Testis (tissue), 3 donors: Measurements from ENCODE around the gene CACNG8. TPM values are rescaled to one million over a fixed set of nuclear protein-coding genes. Genes with fewer than 3 reads are reported as not detected.
A peak's percentile ranks its signal among the peaks of the same experiment; 100 is the strongest.

Experiments used
- DNase-seq: peaks from one replicate; pipeline ENCODE4 v3.0.0-alpha.2; 2019
- H3K27ac ChIP-seq, 2 donors: fragments of 200-600 bp; sonication (generic); one replicate each; pipeline ENCODE4 v1.5.1; 2019
- H3K27me3 ChIP-seq: fragments of 200-600 bp; sonication (generic); one replicate; pipeline ENCODE4 v1.5.1; 2019
- H3K36me3 ChIP-seq: fragments of 200-600 bp; sonication (generic); one replicate; pipeline ENCODE4 v1.5.1; 2017; ENCODE audit warnings: low read depth; ENCODE audit errors: missing control alignments
- H3K4me1 ChIP-seq: fragments of 200-600 bp; sonication (generic); one replicate; pipeline ENCODE4 v1.5.1; 2019
- H3K4me3 ChIP-seq, 2 donors: fragments of 200-600 bp; sonication (generic); one replicate each; pipeline ENCODE4 v1.5.1; 2017 to 2019
- H3K9me3 ChIP-seq: fragments of 200-600 bp; sonication (generic); one replicate; pipeline ENCODE4 v1.5.1; 2017
- POLR2A ChIP-seq: fragments of 450-650 bp; IDR thresholded peaks from one replicate; pipeline ENCODE4 v1.6.1; 2017; ENCODE audit warnings: antibody characterized with exemption, mild to moderate bottlenecking, moderate library complexity
- WGBS, 2 donors: methylation state at CpG; one replicate each; pipeline ENCODE4 v1.1.5; 2018; 5-methylcytosine and 5-hydroxymethylcytosine counted together
- intact Hi-C: fragments of 100-400 bp; cut with DNase I; formaldehyde crosslinking; loops from one replicate; pipeline ENCODE4 v1.15.1; 2023; ENCODE audit warnings: low total_unique reads
- polyA plus RNA-seq: library from polyadenylated mRNA; stranded (reverse); fragments of 350-450 nt; fragmentation: Illumina TruSeq; extraction: RNeasy Lipid Tissue Mini Kit (QIAGEN cat#74804); gene quantifications from one replicate; pipeline ENCODE4 v1.2.3, GENCODE V29; 2014; ENCODE audit warnings: low read depth, low replicate concordance; ENCODE audit not compliant: insufficient read depth
- total RNA-seq, 2 donors: library from RNA; depleted of rRNA; stranded (reverse); fragments of >200 nt; gene quantifications; one replicate each; pipeline ENCODE4 v1.2.3, GENCODE V29; 2016
- TF ChIP-seq, protein P1 (sequence below), 3 experiments: fragments of 450-650 bp in 2 of 3; fragments of 200-600 bp in 1 of 3; sonication (generic) in 1 of 3; IDR thresholded peaks; one replicate each; pipeline ENCODE4 v1.5.1; 2016 to 2019; ENCODE audit warnings: antibody characterized with exemption in 3 of 3, mild to moderate bottlenecking in 2 of 3, moderate library complexity in 1 of 3

Gene CACNG8
- total and polyA plus RNA-seq, 3 donors from 2014 or later: 0.36 to 0.94 (median 0.62) TPM

- WGBS, 2 donors: 0% methylated on average over 46 of the region's 61 CpGs; no CpG with 5 or more reads in 1 of the 2 donors
- Histone ChIP-seq H3K4me3 (peak overlapping the region in 1 of 2 donors; percentile 24), H3K4me1 (no peaks in the 10 kb centered on the region), H3K9me3 (no peaks in the 10 kb centered on the region), H3K27ac (no peak overlapping the region), H3K27me3 (no peaks in the 10 kb centered on the region), H3K36me3 (no peaks in the 10 kb centered on the region)
- TF ChIP-seq POLR2A: no peak
- TF ChIP-seq, protein P1, sequence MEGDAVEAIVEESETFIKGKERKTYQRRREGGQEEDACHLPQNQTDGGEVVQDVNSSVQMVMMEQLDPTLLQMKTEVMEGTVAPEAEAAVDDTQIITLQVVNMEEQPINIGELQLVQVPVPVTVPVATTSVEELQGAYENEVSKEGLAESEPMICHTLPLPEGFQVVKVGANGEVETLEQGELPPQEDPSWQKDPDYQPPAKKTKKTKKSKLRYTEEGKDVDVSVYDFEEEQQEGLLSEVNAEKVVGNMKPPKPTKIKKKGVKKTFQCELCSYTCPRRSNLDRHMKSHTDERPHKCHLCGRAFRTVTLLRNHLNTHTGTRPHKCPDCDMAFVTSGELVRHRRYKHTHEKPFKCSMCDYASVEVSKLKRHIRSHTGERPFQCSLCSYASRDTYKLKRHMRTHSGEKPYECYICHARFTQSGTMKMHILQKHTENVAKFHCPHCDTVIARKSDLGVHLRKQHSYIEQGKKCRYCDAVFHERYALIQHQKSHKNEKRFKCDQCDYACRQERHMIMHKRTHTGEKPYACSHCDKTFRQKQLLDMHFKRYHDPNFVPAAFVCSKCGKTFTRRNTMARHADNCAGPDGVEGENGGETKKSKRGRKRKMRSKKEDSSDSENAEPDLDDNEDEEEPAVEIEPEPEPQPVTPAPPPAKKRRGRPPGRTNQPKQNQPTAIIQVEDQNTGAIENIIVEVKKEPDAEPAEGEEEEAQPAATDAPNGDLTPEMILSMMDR (IDR thresholded peaks at IDR 0.05): no peak
- DNase-seq: peak; percentile 47
- intact Hi-C loops: no loop called here
These were observed 19.9 kb downstream of the CACNG8 start for GRCh38 chr19:53982611-53983010.

DNA sequence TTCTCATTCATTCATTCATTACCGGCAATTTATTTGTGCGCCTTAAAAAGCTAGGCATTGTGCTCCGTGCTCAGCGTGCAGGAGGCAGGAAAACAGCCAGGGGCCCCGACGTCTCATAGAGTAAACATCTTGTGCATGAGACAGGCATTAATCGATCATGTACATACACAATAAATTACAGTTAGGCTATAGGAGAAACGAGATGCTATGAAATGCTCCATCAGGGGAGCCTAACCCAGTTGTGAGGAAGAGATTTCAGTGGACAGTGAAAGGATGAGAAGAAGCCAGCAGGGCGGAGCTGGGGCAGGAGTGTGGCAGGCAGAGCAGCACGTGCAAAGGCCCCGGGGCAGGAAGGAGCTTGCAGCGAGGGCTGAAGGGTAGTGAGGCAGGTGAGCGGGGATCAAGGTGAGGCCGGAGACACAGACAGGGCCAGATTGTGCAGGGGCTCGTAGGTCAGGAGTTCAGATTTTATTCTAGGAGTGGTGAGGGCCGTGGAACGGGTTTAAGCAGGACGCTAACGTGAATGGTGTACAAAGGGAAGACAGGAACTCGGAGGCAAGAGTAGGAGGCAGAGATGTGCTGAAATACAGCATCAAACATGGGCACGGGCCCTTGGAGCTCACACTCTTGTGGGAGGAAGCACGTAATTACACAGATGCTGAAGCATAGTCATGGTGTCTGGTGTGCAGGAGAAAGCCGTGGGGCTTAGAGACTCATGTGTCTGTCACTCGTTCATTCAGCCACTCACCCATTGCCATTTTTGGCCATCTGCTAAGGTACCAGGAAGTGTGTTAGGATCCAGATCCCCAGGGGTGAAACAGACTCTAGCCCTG lies 20.9 kb downstream of the CACNG8 start:
- H3K27me3 ChIP-seq: no peaks in the 10 kb centered on the region
- H3K9me3 ChIP-seq: no peaks in the 10 kb centered on the region
- DNase-seq: no peak
- H3K36me3 ChIP-seq: no peaks in the 10 kb centered on the region
- H3K4me3 ChIP-seq: no peak overlapping the region
- no peaks in the 10 kb centered on the region for H3K4me1 ChIP-seq
- 73 to 80% methylated on average over 24 of the region's 24 CpGs for WGBS, 2 donors
- intact Hi-C loops: no loop called here
- H3K27ac ChIP-seq: no peak overlapping the region
- TF ChIP-seq, protein P1 (IDR thresholded peaks at IDR 0.05): no peak
- no peak for TF ChIP-seq POLR2A

GRCh38 chr19:53985863-53986262 lies 23.1 kb downstream of the CACNG8 start:
- TF ChIP-seq POLR2A: no peak
- TF ChIP-seq, protein P1 (IDR thresholded peaks at IDR 0.05): no peak
- intact Hi-C loops: no loop called here
- Histone ChIP-seq H3K27me3 (no peaks in the 10 kb centered on the region), H3K4me3 (no peak overlapping the region), H3K36me3 (no peaks in the 10 kb centered on the region), H3K9me3 (no peaks in the 10 kb centered on the region), H3K27ac (no peak overlapping the region), H3K4me1 (no peaks in the 10 kb centered on the region)
- no peak for DNase-seq
- 69 to 80% methylated on average over 6 of the region's 6 CpGs for WGBS, 2 donors

DNA sequence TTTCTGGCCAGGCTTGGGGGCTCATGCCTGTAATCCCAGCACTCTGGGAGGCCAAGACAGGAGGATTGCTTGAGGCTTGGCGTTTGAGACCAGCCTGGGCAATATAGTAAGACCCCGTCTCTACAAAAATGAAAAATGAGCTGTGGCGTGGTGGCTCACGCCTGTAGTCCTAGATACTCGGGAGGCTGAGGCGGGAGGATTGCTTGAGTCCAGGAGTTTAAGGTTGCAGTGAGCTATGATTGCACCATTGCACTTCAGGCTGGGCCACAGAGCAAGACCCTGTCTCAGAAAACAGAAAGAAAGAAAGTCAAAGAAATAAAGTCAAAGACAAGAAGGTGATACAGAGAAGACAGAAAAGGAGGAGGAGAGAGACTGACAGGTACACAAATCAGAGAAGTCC lies 26.2 kb downstream of the CACNG8 start:
- Histone ChIP-seq H3K4me1 (peaks cover 3% of the 10 kb centered on the region), H3K27ac (no peak overlapping the region), H3K4me3 (no peak overlapping the region), H3K36me3 (no peaks in the 10 kb centered on the region), H3K27me3 (no peaks in the 10 kb centered on the region), H3K9me3 (no peaks in the 10 kb centered on the region)
- intact Hi-C loops: no loop called here
- 89 to 93% methylated on average over 6 of the region's 6 CpGs for WGBS, 2 donors
- TF ChIP-seq, protein P1 (IDR thresholded peaks at IDR 0.05): no peak
- TF ChIP-seq POLR2A: no peak
- no peak for DNase-seq
